K562 (cell line): ENCODE data around the gene PNMA3. TPM values are rescaled to one million over a fixed set of nuclear protein-coding genes. Genes with fewer than 3 reads are reported as not detected.
"Not testable (repeated sequence)": the region's sequence is repeated elsewhere in the genome, so short reads cannot be mapped to it uniquely, and the experiment has no call there.

Experiments
- ATAC-seq: fragments of 200-7000 bp; cut with Tn5 transposase; 3 replicates; pipeline ENCODE4 v1.9.1; 2020; ENCODE audit warnings: moderate library complexity
- BruUV-seq: library from RNA; stranded (reverse); fragments of 400-500 nt; replicated peaks from 2 replicates; lab custom pipeline; 2021; lab: Mats Ljungman, UMichigan
- CTCF ChIA-PET: fragments of 300-600 bp; formaldehyde crosslinking; extraction: SDS; loops from one replicate; lab custom pipeline; 2021; ENCODE audit warnings: low intra/inter-chr PET ratio; lab: Yijun Ruan, JAX
- POLR2A ChIA-PET: fragments of 300-600, 350-650 bp; sonication (Branson Sonifier 250); formaldehyde crosslinking; extraction: SDS; loops from one replicate; lab custom pipeline; 2021; ENCODE audit warnings: antibody characterized with exemption, inconsistent platforms; lab: Yijun Ruan, JAX
- DNase-seq, 4 experiments: peaks; one replicate each; pipeline versions ENCODE4 v3.0.0 to v3.0.0-alpha.2; 2011 to 2018; ENCODE audit warnings: low spot score in 3 of 4, mixed read lengths in 3 of 4; ENCODE audit errors: extremely low read depth in 1 of 4
- FAIRE-seq: peaks from 2 replicates; lab custom pipeline; 2011; peaks lifted over from hg19 to GRCh38; lab: Jason Lieb, UNC
- H2AFZ ChIP-seq: 2 replicates; pipeline ENCODE4 v1.6.0; 2011; ENCODE audit warnings: low read depth, low read length, control low read depth, inconsistent platforms
- H3K27ac ChIP-seq: fragments of 200-600 bp; 3 replicates; pipeline ENCODE4 v1.8.0; 2011; ENCODE audit warnings: low read depth, mild to moderate bottlenecking, control low read depth, inconsistent platforms, low read length, moderate library complexity, mixed read lengths; ENCODE audit errors: extremely low read depth
- H3K27me3 ChIP-seq, 2 experiments: fragments of 300-600 bp in 1 of 2; 2 replicates in 1 of 2; 3 replicates in 1 of 2; pipeline versions ENCODE4 v1.6.0 to v1.8.0; 2011; ENCODE audit warnings: inconsistent platforms in 2 of 2, low read length in 2 of 2, mild to moderate bottlenecking in 1 of 2, mixed read lengths in 1 of 2, moderate library complexity in 1 of 2; ENCODE audit not compliant: control insufficient read depth in 2 of 2, insufficient read depth in 2 of 2
- H3K36me3 ChIP-seq: fragments of 300-600 bp; 3 replicates; pipeline ENCODE4 v1.8.0; 2011; ENCODE audit warnings: mild to moderate bottlenecking, low read length, inconsistent platforms; ENCODE audit not compliant: control insufficient read depth, insufficient read depth
- H3K4me1 ChIP-seq, 2 experiments: fragments of 200-600 bp in 1 of 2; replicated peaks in 1 of 2; 2 replicates in 1 of 2; 3 replicates in 1 of 2; pipeline versions ENCODE4 v1.5.1 to v1.8.0; 2011; ENCODE audit warnings: inconsistent platforms in 2 of 2, low read length in 2 of 2, mild to moderate bottlenecking in 1 of 2, mixed read lengths in 1 of 2, moderate library complexity in 1 of 2; ENCODE audit not compliant: control insufficient read depth in 2 of 2, insufficient read depth in 2 of 2
- H3K4me2 ChIP-seq: 2 replicates; pipeline ENCODE4 v1.6.1; 2011; ENCODE audit warnings: low read length, control low read depth, inconsistent platforms, mixed read lengths; ENCODE audit not compliant: insufficient read depth
- H3K4me3 ChIP-seq: fragments of 200-600 bp; sonication (generic), shearing (Covaris generic); 2 replicates; pipeline ENCODE4 v1.5.1; 2016; ENCODE audit warnings: control low read depth, inconsistent platforms
- H3K79me2 ChIP-seq: fragments of 200-600 bp; 3 replicates; pipeline ENCODE4 v1.8.0; 2011; ENCODE audit warnings: low read length, inconsistent platforms; ENCODE audit not compliant: control insufficient read depth, insufficient read depth
- H3K9ac ChIP-seq, 2 experiments: 2 replicates each; pipeline versions ENCODE4 v1.6.0 to v1.6.1; 2011; ENCODE audit warnings: low read depth in 2 of 2, low read length in 2 of 2, control low read depth in 1 of 2, inconsistent platforms in 1 of 2, mild to moderate bottlenecking in 1 of 2, mixed read lengths in 1 of 2; ENCODE audit not compliant: insufficient read depth in 1 of 2
- H3K9me1 ChIP-seq: one replicate; pipeline ENCODE4 v1.6.0; 2011; ENCODE audit warnings: inconsistent platforms, mild to moderate bottlenecking, low read length, moderate library complexity; ENCODE audit not compliant: control insufficient read depth, insufficient read depth
- H3K9me3 ChIP-seq: replicated peaks from 2 replicates; pipeline ENCODE4 v1.5.1; 2011; ENCODE audit warnings: low read depth, low read length, inconsistent platforms; ENCODE audit not compliant: control insufficient read depth, insufficient read depth
- H4K20me1 ChIP-seq: replicated peaks from 2 replicates; pipeline ENCODE4 v1.6.1; 2011; ENCODE audit warnings: low read length, inconsistent platforms, mixed read lengths; ENCODE audit not compliant: control insufficient read depth, insufficient read depth
- RBFOX2 ChIP-seq: fragments of 200-400 bp; formaldehyde crosslinking; IDR thresholded peaks from 2 replicates; pipeline ENCODE4 v1.6.1; 2017; ENCODE audit warnings: low read depth, mild to moderate bottlenecking, low read length, moderate library complexity
- WGBS: fragments of 100-300 bp; shearing (Covaris generic); methylation state at CpG from one replicate; pipeline ENCODE4 v1.1.6; 2016; ENCODE audit warnings: low coverage, mixed read lengths; ENCODE audit not compliant: insufficient coverage; ENCODE audit errors: missing lambda C conversion rate; 5-methylcytosine and 5-hydroxymethylcytosine counted together
- in situ Hi-C: fragments of 300-500 bp; cut with MboI; formaldehyde crosslinking; loops from 4 replicates; pipeline ENCODE4 v1.15.0; 2018; ENCODE audit warnings: inconsistent platforms, mixed read lengths
- intact Hi-C: fragments of 100-400 bp; cut with micrococcal nuclease; formaldehyde crosslinking; loops from 2 replicates; pipeline ENCODE4 v1.14.2; 2022
- polyA plus RNA-seq, 8 experiments: library from polyadenylated mRNA; depleted of rRNA in 4 of 8; stranded (reverse) in 5 of 8; unstranded in 3 of 8; fragments of >200 nt; fragmentation: Nextera tagmentation in 2 of 8; fragmentation: Illumina TruSeq in 1 of 8; extraction: Ambion mirVana in 2 of 8; extraction: Trizol in 1 of 8; gene quantifications; 2 replicates each; pipeline versions ENCODE4 v1.2.1 to v1.2.3, GENCODE V29; 2011 to 2014; ENCODE audit warnings: inconsistent platforms in 1 of 8, missing spikeins in 1 of 8
- total RNA-seq, 7 experiments: library from RNA; depleted of rRNA in 6 of 7; stranded (reverse); fragments of >200 nt in 6 of 7; fragmentation: Illumina TruSeq in 2 of 7; extraction: Trizol in 2 of 7; gene quantifications; 2 replicates each; pipeline versions ENCODE4 v1.2.1 to v1.2.3, GENCODE V29; 2011 to 2021; ENCODE audit warnings: low replicate concordance in 1 of 7
- TF ChIP-seq, protein P1 (sequence below): fragments of 250-450 bp; sonication (Bioruptor Pico); IDR thresholded peaks from 2 replicates; pipeline ENCODE4 v1.8.0; 2021; ENCODE audit warnings: moderate library complexity, mild to moderate bottlenecking, inconsistent platforms

Gene PNMA3
- total and polyA plus RNA-seq, 9 of the 15 experiments (the other 6 are each of a cell fraction or from before 2014, with no cell fraction given), result 0.01 to 1.5 (median 0.95) TPM; not detected in 1

DNA sequence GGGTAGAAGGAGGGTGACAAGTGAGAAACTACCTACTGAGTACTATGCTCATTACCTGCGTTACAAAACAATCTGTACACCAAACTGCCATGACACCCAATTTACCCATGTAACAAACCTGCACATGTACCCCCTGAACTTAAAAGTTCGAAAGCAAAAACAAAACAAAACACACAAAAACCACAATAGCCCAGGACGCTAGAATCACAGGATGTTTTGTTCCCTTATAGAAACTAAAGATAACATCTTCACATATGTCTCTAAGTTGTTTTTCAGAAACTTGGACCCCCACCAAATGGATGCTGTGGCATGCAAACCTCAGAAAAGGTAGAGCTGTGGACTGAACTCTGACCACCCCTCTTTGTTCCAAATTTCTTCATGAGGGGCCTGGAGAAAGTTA lies 37.1 kb upstream of the PNMA3 start (continued):
- TF ChIP-seq, protein P1, sequence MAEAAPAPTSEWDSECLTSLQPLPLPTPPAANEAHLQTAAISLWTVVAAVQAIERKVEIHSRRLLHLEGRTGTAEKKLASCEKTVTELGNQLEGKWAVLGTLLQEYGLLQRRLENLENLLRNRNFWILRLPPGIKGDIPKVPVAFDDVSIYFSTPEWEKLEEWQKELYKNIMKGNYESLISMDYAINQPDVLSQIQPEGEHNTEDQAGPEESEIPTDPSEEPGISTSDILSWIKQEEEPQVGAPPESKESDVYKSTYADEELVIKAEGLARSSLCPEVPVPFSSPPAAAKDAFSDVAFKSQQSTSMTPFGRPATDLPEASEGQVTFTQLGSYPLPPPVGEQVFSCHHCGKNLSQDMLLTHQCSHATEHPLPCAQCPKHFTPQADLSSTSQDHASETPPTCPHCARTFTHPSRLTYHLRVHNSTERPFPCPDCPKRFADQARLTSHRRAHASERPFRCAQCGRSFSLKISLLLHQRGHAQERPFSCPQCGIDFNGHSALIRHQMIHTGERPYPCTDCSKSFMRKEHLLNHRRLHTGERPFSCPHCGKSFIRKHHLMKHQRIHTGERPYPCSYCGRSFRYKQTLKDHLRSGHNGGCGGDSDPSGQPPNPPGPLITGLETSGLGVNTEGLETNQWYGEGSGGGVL, result no peak
- TF ChIP-seq RBFOX2, result no peak
- TF ChIP-seq, all 486 proteins: peak for 0

DNA sequence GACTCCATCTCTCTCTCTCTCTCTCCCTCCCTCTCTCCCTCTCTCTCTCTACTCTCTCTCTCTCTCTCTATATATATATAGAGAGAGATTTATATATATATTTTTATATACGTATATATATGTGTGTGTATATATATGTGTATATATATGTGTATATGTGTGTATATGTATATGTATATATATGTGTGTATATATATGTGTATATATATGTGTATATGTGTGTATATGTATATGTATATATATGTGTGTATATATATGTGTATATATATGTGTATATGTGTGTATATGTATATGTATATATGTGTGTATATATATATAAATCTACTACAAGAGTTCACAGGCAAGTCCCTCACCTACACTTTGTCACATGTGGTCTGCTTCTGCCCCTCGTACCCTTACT lies 29.8 kb upstream of the PNMA3 start:
- in situ Hi-C loops, H3K36me3 ChIP-seq, FAIRE-seq: not testable (repeated sequence)

DNA sequence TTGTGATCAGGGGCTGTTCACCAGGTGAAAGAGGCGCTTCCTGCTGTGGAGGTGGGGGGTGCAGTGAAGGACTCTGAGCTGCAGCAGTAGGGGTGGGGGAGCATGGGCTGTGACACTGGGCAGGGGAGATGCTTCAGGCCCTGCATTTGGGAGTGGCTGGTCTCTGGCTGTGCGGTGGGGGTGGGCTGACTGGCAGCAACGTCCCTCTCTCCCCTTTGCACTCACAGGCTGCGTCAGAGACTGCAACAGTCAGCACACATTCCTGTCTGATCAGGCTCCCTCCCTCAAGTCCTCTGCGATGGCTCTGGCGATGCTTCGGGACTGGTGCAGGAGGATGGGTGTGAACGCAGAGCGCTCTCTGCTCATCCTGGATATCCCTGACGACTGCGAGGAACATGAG lies 27.8 kb upstream of the PNMA3 start:
- intact Hi-C loops, ATAC-seq, H3K27me3 ChIP-seq, H3K79me2 ChIP-seq, H3K9ac ChIP-seq, FAIRE-seq, DNase-seq, H2AFZ ChIP-seq, H3K36me3 ChIP-seq, CTCF ChIA-PET, H3K4me2 ChIP-seq, H3K4me3 ChIP-seq, in situ Hi-C loops, H4K20me1 ChIP-seq, H3K9me3 ChIP-seq, BruUV-seq, H3K27ac ChIP-seq, H3K9me1 ChIP-seq: not testable (repeated sequence)
- peaks cover 0 to 10% of the 10 kb centered on the region in 2 experiments; a peak in 2 of 5 replicates for H3K4me1 ChIP-seq
- POLR2A ChIA-PET, result interaction anchor here (0.8 to 1.0 kb wide), 2 partner anchors 26 to 209 kb away, joined by 3 to 4 read pairs; no protein-coding TSS in a partner anchor
- 6% methylated on average over 2 of the region's 11 CpGs for WGBS

More for the DNA sequence above, 29.8 kb upstream of the PNMA3 start:
- BruUV-seq, H3K27me3 ChIP-seq, H4K20me1 ChIP-seq, H3K9me3 ChIP-seq, H3K4me1 ChIP-seq, H3K4me2 ChIP-seq, ATAC-seq, DNase-seq, POLR2A ChIA-PET, H2AFZ ChIP-seq, H3K9me1 ChIP-seq, H3K79me2 ChIP-seq, H3K9ac ChIP-seq, intact Hi-C loops, H3K4me3 ChIP-seq, H3K27ac ChIP-seq: not testable (repeated sequence)
- CTCF ChIA-PET, result interaction anchor here (0.6 kb wide), 1 partner anchor 126 kb away, joined by 3 read pairs; no protein-coding TSS in a partner anchor
- WGBS, result 0% methylated on average over 1 of the region's 2 CpGs
